ENCODE results near the gene IL6R.

IL6R gene

DNA sequence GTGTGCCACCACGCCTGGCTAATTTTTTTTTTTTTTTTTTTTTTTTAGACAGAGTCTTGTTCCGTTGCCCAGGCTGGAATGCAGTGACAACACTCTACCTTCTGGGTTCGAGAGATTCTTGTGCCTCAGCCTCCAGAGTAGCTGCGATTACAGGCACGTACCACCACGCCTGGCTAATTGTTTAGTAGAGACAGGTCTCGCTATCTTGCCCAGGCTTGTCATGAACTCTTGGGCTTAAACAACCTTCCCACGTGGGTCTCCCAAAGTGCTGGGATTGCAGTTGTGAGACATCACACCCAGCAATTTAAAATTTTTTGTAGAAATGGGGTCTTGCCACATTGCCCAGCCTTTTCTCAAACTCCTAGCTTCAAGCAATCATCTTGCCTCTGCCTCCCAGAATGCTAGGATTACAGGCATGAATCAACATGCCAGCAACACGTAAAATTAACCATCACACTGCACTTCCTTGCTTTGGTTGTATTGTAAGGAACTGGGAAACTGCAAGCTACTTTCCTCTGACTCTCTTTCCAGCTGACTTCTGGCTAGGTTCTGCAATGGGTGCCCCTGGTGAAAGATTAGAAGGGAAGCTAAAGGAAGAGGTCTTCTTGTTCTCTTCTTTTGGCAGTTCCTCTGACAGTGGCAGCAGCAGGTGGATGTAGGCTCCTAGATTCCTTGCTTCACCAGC lies 13.9 kb upstream of the IL6R start:
- Histone ChIP-seq H3K27me3 (ENCODE audit: insufficient read depth, poor library complexity, severe bottlenecking) (no peaks in the 10 kb centered on the region), H3K4me1 (ENCODE audit: insufficient read depth, poor library complexity, severe bottlenecking) (peaks cover 5% of the 10 kb centered on the region), H3K27ac (ENCODE audit: poor library complexity, severe bottlenecking) (peak overlapping the region; percentile 26), H3K36me3 (ENCODE audit: low read depth) (no peaks in the 10 kb centered on the region), H3K4me3 (ENCODE audit: severe bottlenecking) (no peak overlapping the region), H3K9me3 (ENCODE audit: severe bottlenecking) (peaks cover 3% of the 10 kb centered on the region)
- no peak for DNase-seq (ENCODE audit: low spot score)
- TF ChIP-seq, protein P1, sequence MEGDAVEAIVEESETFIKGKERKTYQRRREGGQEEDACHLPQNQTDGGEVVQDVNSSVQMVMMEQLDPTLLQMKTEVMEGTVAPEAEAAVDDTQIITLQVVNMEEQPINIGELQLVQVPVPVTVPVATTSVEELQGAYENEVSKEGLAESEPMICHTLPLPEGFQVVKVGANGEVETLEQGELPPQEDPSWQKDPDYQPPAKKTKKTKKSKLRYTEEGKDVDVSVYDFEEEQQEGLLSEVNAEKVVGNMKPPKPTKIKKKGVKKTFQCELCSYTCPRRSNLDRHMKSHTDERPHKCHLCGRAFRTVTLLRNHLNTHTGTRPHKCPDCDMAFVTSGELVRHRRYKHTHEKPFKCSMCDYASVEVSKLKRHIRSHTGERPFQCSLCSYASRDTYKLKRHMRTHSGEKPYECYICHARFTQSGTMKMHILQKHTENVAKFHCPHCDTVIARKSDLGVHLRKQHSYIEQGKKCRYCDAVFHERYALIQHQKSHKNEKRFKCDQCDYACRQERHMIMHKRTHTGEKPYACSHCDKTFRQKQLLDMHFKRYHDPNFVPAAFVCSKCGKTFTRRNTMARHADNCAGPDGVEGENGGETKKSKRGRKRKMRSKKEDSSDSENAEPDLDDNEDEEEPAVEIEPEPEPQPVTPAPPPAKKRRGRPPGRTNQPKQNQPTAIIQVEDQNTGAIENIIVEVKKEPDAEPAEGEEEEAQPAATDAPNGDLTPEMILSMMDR (IDR thresholded peaks at IDR 0.05; ENCODE audit: poor library complexity, severe bottlenecking), result no peak
- peak; percentile 17; the same call in 1 of the 3 replicates for ATAC-seq (ENCODE audit: low read depth)

DNA sequence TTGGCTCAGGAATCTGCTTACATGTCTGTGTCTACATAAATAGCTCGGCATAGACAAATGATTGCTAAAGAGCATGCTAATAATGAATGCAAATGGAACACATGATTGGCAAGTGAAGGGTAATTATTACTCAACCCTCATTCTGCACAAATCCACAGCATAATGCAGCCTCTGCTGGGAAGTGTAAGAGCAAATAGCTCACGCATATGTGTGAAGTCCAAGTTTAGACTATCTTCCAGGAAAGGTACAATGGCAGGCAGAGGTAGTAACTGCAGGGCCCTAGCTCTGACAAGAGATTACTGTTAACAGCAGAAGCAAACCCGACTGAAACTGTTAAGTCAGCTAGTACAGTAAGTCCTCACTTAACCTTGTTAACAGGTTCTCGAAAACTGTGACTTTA lies 7.0 kb upstream of the IL6R start:
- TF ChIP-seq, protein P1 (IDR thresholded peaks at IDR 0.05; ENCODE audit: poor library complexity, severe bottlenecking), result no peak
- H3K27me3 ChIP-seq (ENCODE audit: insufficient read depth, poor library complexity, severe bottlenecking), result no peaks in the 10 kb centered on the region
- DNase-seq (ENCODE audit: low spot score) (no peak), ATAC-seq (ENCODE audit: low read depth) (no peak)
- no peak overlapping the region for H3K4me3 ChIP-seq (ENCODE audit: severe bottlenecking)
- H3K4me1 ChIP-seq (ENCODE audit: insufficient read depth, poor library complexity, severe bottlenecking), result no peaks in the 10 kb centered on the region
- no peak overlapping the region for H3K27ac ChIP-seq (ENCODE audit: poor library complexity, severe bottlenecking)
- H3K36me3 ChIP-seq (ENCODE audit: low read depth), result no peaks in the 10 kb centered on the region
- peaks cover 3% of the 10 kb centered on the region for H3K9me3 ChIP-seq (ENCODE audit: severe bottlenecking)

DNA sequence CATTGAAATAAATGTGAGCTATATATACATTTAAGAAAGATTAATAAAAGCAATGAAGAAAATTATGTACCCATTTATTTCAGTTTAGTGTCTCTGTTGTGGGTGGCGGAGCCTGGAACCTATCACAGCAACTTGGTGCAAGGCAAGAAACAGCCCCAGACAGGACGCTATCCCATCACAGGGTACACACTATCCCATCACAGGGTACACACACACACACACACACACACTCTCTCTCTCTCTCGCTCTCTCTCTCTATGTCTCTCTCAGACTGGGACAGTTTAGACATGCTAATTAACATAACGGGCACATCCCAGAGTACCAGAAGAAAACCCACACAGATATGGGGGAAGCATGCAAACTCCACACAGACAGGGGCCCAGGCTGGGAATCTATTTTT lies 6.5 kb upstream of the IL6R start:
- DNase-seq (ENCODE audit: low spot score), result no peak
- Histone ChIP-seq H3K36me3 (ENCODE audit: low read depth) (no peaks in the 10 kb centered on the region), H3K9me3 (ENCODE audit: severe bottlenecking) (peaks cover 3% of the 10 kb centered on the region), H3K4me1 (ENCODE audit: insufficient read depth, poor library complexity, severe bottlenecking) (no peaks in the 10 kb centered on the region), H3K27ac (ENCODE audit: poor library complexity, severe bottlenecking) (no peak overlapping the region), H3K4me3 (ENCODE audit: severe bottlenecking) (no peak overlapping the region), H3K27me3 (ENCODE audit: insufficient read depth, poor library complexity, severe bottlenecking) (no peaks in the 10 kb centered on the region)
- TF ChIP-seq, protein P1 (IDR thresholded peaks at IDR 0.05; ENCODE audit: poor library complexity, severe bottlenecking), result no peak
- no peak for ATAC-seq (ENCODE audit: low read depth)

DNA sequence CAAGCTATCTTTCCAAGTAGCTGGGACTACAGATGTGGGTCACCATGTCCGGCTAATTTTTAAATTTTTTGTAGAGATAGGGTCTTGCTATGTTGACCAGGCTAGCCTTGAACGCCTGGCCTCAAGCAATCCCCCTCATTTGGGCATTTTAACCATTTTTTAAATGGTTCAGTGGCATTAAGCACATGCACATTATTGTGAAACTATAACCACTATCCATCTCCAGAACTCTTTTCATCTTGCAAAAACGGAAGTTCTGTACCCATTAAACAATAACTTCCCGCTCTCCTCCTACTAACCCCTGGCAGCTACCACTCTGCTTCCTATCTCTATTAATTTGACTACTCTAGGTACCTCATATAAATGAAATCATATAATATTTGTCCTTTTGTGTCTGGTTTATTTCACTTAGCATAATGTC lies 4.8 kb upstream of the IL6R start:
- Histone ChIP-seq H3K9me3 (ENCODE audit: severe bottlenecking) (no peaks in the 10 kb centered on the region), H3K4me3 (ENCODE audit: severe bottlenecking) (no peak overlapping the region), H3K4me1 (ENCODE audit: insufficient read depth, poor library complexity, severe bottlenecking) (no peaks in the 10 kb centered on the region), H3K36me3 (ENCODE audit: low read depth) (no peaks in the 10 kb centered on the region), H3K27me3 (ENCODE audit: insufficient read depth, poor library complexity, severe bottlenecking) (no peaks in the 10 kb centered on the region), H3K27ac (ENCODE audit: poor library complexity, severe bottlenecking) (no peak overlapping the region)
- no peak for ATAC-seq (ENCODE audit: low read depth)
- no peak for DNase-seq (ENCODE audit: low spot score)
- TF ChIP-seq, protein P1 (IDR thresholded peaks at IDR 0.05; ENCODE audit: poor library complexity, severe bottlenecking), result no peak

DNA sequence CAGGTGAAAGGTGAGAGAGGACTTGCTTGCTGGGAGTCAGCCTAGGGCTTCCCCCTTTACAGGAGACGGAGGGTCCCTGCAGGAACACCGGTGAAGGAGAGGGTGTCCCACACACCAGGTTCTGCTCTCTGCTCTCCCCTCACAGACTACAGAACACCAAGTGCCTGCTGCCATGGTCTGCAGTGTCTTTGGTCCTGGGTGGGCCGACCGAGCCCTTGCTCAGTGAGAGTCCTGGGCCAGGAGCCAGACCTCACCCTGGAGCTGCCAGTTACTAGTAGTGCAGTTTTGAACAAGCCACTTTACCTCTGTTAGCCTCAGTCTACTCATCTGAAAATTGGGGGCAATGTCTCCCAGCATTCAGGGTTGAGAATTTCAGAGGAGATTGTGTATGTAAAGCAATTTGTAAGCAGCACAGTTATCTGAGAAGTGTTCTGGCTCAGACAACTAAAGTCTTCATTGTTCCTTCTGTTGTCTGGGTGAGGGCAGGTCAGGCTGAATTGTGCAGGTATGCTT lies 2.7 kb upstream of the IL6R start:
- H3K27me3 ChIP-seq (ENCODE audit: insufficient read depth, poor library complexity, severe bottlenecking), result no peaks in the 10 kb centered on the region

More for the DNA sequence above, 2.7 kb upstream of the IL6R start:
- Histone ChIP-seq H3K4me1 (ENCODE audit: insufficient read depth, poor library complexity, severe bottlenecking) (peaks cover 12% of the 10 kb centered on the region), H3K4me3 (ENCODE audit: severe bottlenecking) (no peak overlapping the region), H3K36me3 (ENCODE audit: low read depth) (no peaks in the 10 kb centered on the region), H3K27ac (ENCODE audit: poor library complexity, severe bottlenecking) (no peak overlapping the region), H3K9me3 (ENCODE audit: severe bottlenecking) (no peaks in the 10 kb centered on the region)
- TF ChIP-seq, protein P1 (IDR thresholded peaks at IDR 0.05; ENCODE audit: poor library complexity, severe bottlenecking), result no peak
- no peak for DNase-seq (ENCODE audit: low spot score)
- no peak for ATAC-seq (ENCODE audit: low read depth)

Measured in RWPE2 (cell line).